IMR-90 (cell line): ENCODE measurements around the gene CDR2L. TPM values are rescaled to one million over a fixed set of nuclear protein-coding genes. Genes with fewer than 3 reads are reported as not detected.
A peak's percentile ranks its signal among the peaks of the same experiment; 100 is the strongest.

Experiments
- ATAC-seq: fragments of 200-7000 bp; cut with Tn5 transposase; 2 replicates; pipeline ENCODE4 v1.9.1; 2020; ENCODE audit warnings: low read depth, mild to moderate bottlenecking, moderate library complexity
- BruUV-seq: library from RNA; stranded (reverse); fragments of 400-500 nt; replicated peaks from 2 replicates; lab custom pipeline; 2021; lab: Mats Ljungman, UMichigan
- CTCF ChIA-PET: fragments of 300-600 bp; formaldehyde crosslinking; extraction: SDS; loops from one replicate; lab custom pipeline; 2021; ENCODE audit warnings: antibody characterized with exemption; lab: Yijun Ruan, JAX
- POLR2A ChIA-PET: fragments of 300-600 bp; sonication (Branson Sonifier 250); formaldehyde crosslinking; loops from one replicate; lab custom pipeline; 2022; ENCODE audit warnings: antibody characterized with exemption; ENCODE audit not compliant: unreplicated experiment; lab: Charles Lee
- DNase-seq: peaks from one replicate; pipeline ENCODE4 v3.0.0; 2013
- H2AFZ ChIP-seq: replicated peaks from 2 replicates; pipeline ENCODE3; 2013; ENCODE audit warnings: low read length, mild to moderate bottlenecking; ENCODE audit not compliant: poor library complexity
- H2AK5ac ChIP-seq: 2 replicates; pipeline ENCODE4 v1.6.1; 2013; ENCODE audit warnings: low read depth, low read length, inconsistent platforms
- H2AK9ac ChIP-seq: replicated peaks from 2 replicates; pipeline ENCODE3; 2013; ENCODE audit warnings: mild to moderate bottlenecking, low read depth, low read length, moderate library complexity; ENCODE audit not compliant: poor library complexity
- H2BK120ac ChIP-seq: 2 replicates; pipeline ENCODE4 v1.6.1; 2013; ENCODE audit warnings: low read depth, low read length, inconsistent platforms
- H2BK15ac ChIP-seq: 3 replicates; pipeline ENCODE4 v1.6.1; 2013; ENCODE audit warnings: low read depth, low read length, inconsistent platforms
- H2BK20ac ChIP-seq: 2 replicates; pipeline ENCODE4 v1.6.1; 2013; ENCODE audit warnings: low read depth, mild to moderate bottlenecking, inconsistent platforms, low read length, moderate library complexity
- H2BK5ac ChIP-seq: 2 replicates; pipeline ENCODE4 v1.6.1; 2013; ENCODE audit warnings: mild to moderate bottlenecking, low read depth, low read length, inconsistent platforms; ENCODE audit not compliant: poor library complexity, severe bottlenecking
- H3K14ac ChIP-seq: replicated peaks from 2 replicates; pipeline ENCODE4 v1.6.1; 2013; ENCODE audit warnings: low read depth, low read length, inconsistent platforms
- H3K18ac ChIP-seq: 2 replicates; pipeline ENCODE4 v1.6.1; 2013; ENCODE audit warnings: low read depth, low read length, control low read depth
- H3K23ac ChIP-seq: 2 replicates; pipeline ENCODE4 v1.6.1; 2013; ENCODE audit warnings: low read depth, low read length, inconsistent platforms
- H3K27ac ChIP-seq: 2 replicates; pipeline ENCODE4 v1.5.1; 2013; ENCODE audit warnings: mild to moderate bottlenecking, control low read depth, low read length; ENCODE audit not compliant: insufficient read depth
- H3K27me3 ChIP-seq: 2 replicates; pipeline ENCODE4 v1.6.1; 2013; ENCODE audit warnings: low read length; ENCODE audit not compliant: control insufficient read depth, insufficient read depth
- H3K36me3 ChIP-seq: 2 replicates; pipeline ENCODE4 v1.6.1; 2013; ENCODE audit warnings: low read length, mixed read lengths; ENCODE audit not compliant: control insufficient read depth, insufficient read depth
- H3K4ac ChIP-seq: 2 replicates; pipeline ENCODE4 v1.6.1; 2013; ENCODE audit warnings: low read depth, low read length, inconsistent platforms
- H3K4me1 ChIP-seq: 2 replicates; pipeline ENCODE4 v1.6.1; 2013; ENCODE audit warnings: low read length, mixed read lengths; ENCODE audit not compliant: control insufficient read depth, insufficient read depth
- H3K4me2 ChIP-seq: 2 replicates; pipeline ENCODE4 v1.6.1; 2013; ENCODE audit warnings: low read depth, mild to moderate bottlenecking, control low read depth, low read length, moderate library complexity
- H3K4me3 ChIP-seq: 2 replicates; pipeline ENCODE4 v1.5.1; 2013; ENCODE audit warnings: low read depth, mild to moderate bottlenecking, control low read depth, low read length, moderate library complexity; ENCODE audit not compliant: insufficient read depth
- H3K56ac ChIP-seq: 2 replicates; pipeline ENCODE4 v1.6.1; 2013; ENCODE audit warnings: low read length, inconsistent platforms; ENCODE audit not compliant: insufficient read depth; ENCODE audit errors: extremely low read depth
- H3K79me1 ChIP-seq, 2 experiments: 2 replicates each; pipeline ENCODE4 v1.6.1; 2013; ENCODE audit warnings: low read length in 2 of 2, inconsistent platforms in 1 of 2, low read depth in 1 of 2
- H3K9ac ChIP-seq: 2 replicates; pipeline ENCODE4 v1.6.1; 2013; ENCODE audit warnings: low read depth, low read length, control low read depth
- H3K9me1 ChIP-seq: 2 replicates; pipeline ENCODE4 v1.6.1; 2013; ENCODE audit warnings: low read length, inconsistent platforms; ENCODE audit not compliant: insufficient read depth
- H3K9me3 ChIP-seq: 2 replicates; pipeline ENCODE4 v1.6.1; 2013; ENCODE audit warnings: low read length; ENCODE audit not compliant: control insufficient read depth, insufficient read depth
- H4K20me1 ChIP-seq: 2 replicates; pipeline ENCODE4 v1.6.1; 2013; ENCODE audit warnings: low read length, inconsistent platforms; ENCODE audit not compliant: insufficient read depth
- H4K5ac ChIP-seq: 2 replicates; pipeline ENCODE4 v1.6.1; 2013; ENCODE audit warnings: mild to moderate bottlenecking, low read depth, low read length, control low read depth
- H4K8ac ChIP-seq, 2 experiments: 2 replicates each; pipeline ENCODE4 v1.6.1; 2013; ENCODE audit warnings: low read depth in 2 of 2, low read length in 2 of 2, control low read depth in 1 of 2, inconsistent platforms in 1 of 2
- H4K91ac ChIP-seq: 2 replicates; pipeline ENCODE4 v1.6.1; 2013; ENCODE audit warnings: low read depth, low read length, inconsistent platforms; ENCODE audit not compliant: insufficient read depth
- BHLHE40 ChIP-seq: fragments of 150-350 bp; IDR thresholded peaks from 2 replicates; pipeline ENCODE4 v1.6.1; 2016; ENCODE audit warnings: mild to moderate bottlenecking, low read depth, low read length
- CEBPB ChIP-seq: IDR thresholded peaks from 2 replicates; pipeline ENCODE4 v1.6.1; 2012; ENCODE audit warnings: low read depth, low read length, improper control_type of control experiment
- MXI1 ChIP-seq: IDR thresholded peaks from 2 replicates; pipeline ENCODE4 v1.6.1; 2012; ENCODE audit warnings: low read depth, mild to moderate bottlenecking, low read length, moderate library complexity, borderline replicate concordance
- POLR2A ChIP-seq: IDR thresholded peaks from 2 replicates; pipeline ENCODE4 v1.6.1; 2012; ENCODE audit warnings: mild to moderate bottlenecking, low read depth, low read length
- WGBS, 2 experiments: methylation state at CpG; one replicate each; pipeline versions ENCODE4 v1.1.5 to v1.1.7; 2013; ENCODE audit warnings: missing lambda C conversion rate in 2 of 2; ENCODE audit not compliant: insufficient read length in 1 of 2; ENCODE audit errors: extremely low coverage in 2 of 2; 5-methylcytosine and 5-hydroxymethylcytosine counted together
- dilution Hi-C: fragments of 300-500 bp; cut with HindIII; formaldehyde crosslinking; loops from one replicate; pipeline ENCODE4 v1.14.3; 2018; ENCODE audit warnings: low sequenced_read_pairs; ENCODE audit not compliant: unreplicated experiment
- in situ Hi-C: fragments of 300-500 bp; cut with MboI; formaldehyde crosslinking; loops from 3 replicates; pipeline ENCODE4 v1.14.3; 2019; ENCODE audit warnings: low sequenced_read_pairs, inconsistent platforms, mixed read lengths
- intact Hi-C: fragments of 100-400 bp; cut with micrococcal nuclease; formaldehyde crosslinking; loops from 2 replicates; pipeline ENCODE4 v1.10.0; 2022
- polyA plus RNA-seq, 3 experiments: library from polyadenylated mRNA; depleted of rRNA; stranded (reverse); fragments of >200 nt; gene quantifications; 2 replicates each; pipeline ENCODE4 v1.2.3, GENCODE V29; 2012; ENCODE audit warnings: low replicate concordance in 1 of 3
- total RNA-seq: library from RNA; depleted of rRNA; stranded (reverse); fragments of >200 nt; gene quantifications from 2 replicates; pipeline ENCODE4 v1.2.3, GENCODE V29; 2012

CDR2L gene
- total and polyA plus RNA-seq, 2 of the 4 experiments (the other 2 are of a cell fraction), result 5.7 to 18.9 TPM

- 0 out of 2 replicates have a peak overlapping the region, but pooled peaks have one; percentile 15 for H3K27ac ChIP-seq
- peak overlapping the region; percentile 3; the same call in 1 of the 2 replicates for H3K4me2 ChIP-seq
- H2AFZ ChIP-seq, result no peak overlapping the region
- H2AK5ac ChIP-seq, result 0 out of 2 replicates have a peak overlapping the region, but pooled peaks have one; percentile 12
- no peak overlapping the region for H3K9ac ChIP-seq
- no TSS peak for BruUV-seq
- ChIA-PET POLR2A (interaction anchor here (0.7 kb wide), 1 partner anchor 14 kb away, joined by 3 read pairs; no protein-coding TSS in a partner anchor), CTCF (interaction anchor here (0.6 kb wide), 1 partner anchor 65 kb away, joined by 3 read pairs; no protein-coding TSS in a partner anchor)
- 0 out of 3 replicates have a peak overlapping the region, but pooled peaks have one; percentile 17 for H2BK15ac ChIP-seq
- H4K8ac ChIP-seq, result peak overlapping the region in 1 of 2 experiments; percentile 24; a peak in 1 of 4 replicates
- H2AK9ac ChIP-seq, result no peak overlapping the region
- TF ChIP-seq POLR2A (no peak), CEBPB (peak; percentile 93), BHLHE40 (no peak), MXI1 (no peak)
- H4K5ac ChIP-seq, result peak overlapping the region; percentile 27; the same call in 1 of the 2 replicates
- H2BK120ac ChIP-seq, result peak overlapping the region; percentile 13; the same call in 1 of the 2 replicates
- dilution Hi-C loops, result no loop called here
- H3K79me1 ChIP-seq, result peaks cover 13 to 82% of the 10 kb centered on the region in 2 experiments
- intact Hi-C loops, result no loop called here
- H3K14ac ChIP-seq, result peak overlapping the region; percentile 26; the same call in 1 of the 2 replicates
- H4K91ac ChIP-seq, result no peak overlapping the region
- ATAC-seq (peak; percentile 70), DNase-seq (peak; percentile 70)
- no peaks in the 10 kb centered on the region for H3K27me3 ChIP-seq
- H3K56ac ChIP-seq, result no peak overlapping the region
- no CpG with 5 or more reads among the region's 7 CpGs for WGBS, 2 experiments
- H3K4ac ChIP-seq, result no peak overlapping the region
- no peaks in the 10 kb centered on the region for H3K9me3 ChIP-seq
- H2BK20ac ChIP-seq, result no peak overlapping the region; the same call in 1 of the 2 replicates
- peak overlapping the region; percentile 44 for H2BK5ac ChIP-seq
- H4K20me1 ChIP-seq, result peaks cover 20% of the 10 kb centered on the region
- H3K4me1 ChIP-seq, result peaks cover 10% of the 10 kb centered on the region
- H3K36me3 ChIP-seq, result peaks cover 8% of the 10 kb centered on the region; the same call in 1 of the 2 replicates
- 0 out of 2 replicates have a peak overlapping the region, but pooled peaks have one; percentile 41 for H3K23ac ChIP-seq
- no peak overlapping the region for H3K4me3 ChIP-seq
- in situ Hi-C loops, result no loop called here
- peak overlapping the region; percentile 6; the same call in 1 of the 2 replicates for H3K18ac ChIP-seq
- peaks cover 17% of the 10 kb centered on the region; the same call in 1 of the 2 replicates for H3K9me1 ChIP-seq
These were observed 7.0 kb downstream of the CDR2L start for GRCh38 chr17:74994440-74994839.
